Calu3 (cell line): ENCODE results near the gene SS18L1. TPM values are rescaled to one million over a fixed set of nuclear protein-coding genes. Genes with fewer than 3 reads are reported as not detected.

Source experiments
- BruUV-seq: library from RNA; stranded (reverse); fragments of 400-500 nt; replicated peaks from 2 replicates; lab custom pipeline; 2021; lab: Mats Ljungman, UMichigan
- CTCF ChIA-PET: fragments of 300-600 bp; sonication (Branson Sonifier 250); formaldehyde crosslinking; loops from one replicate; lab custom pipeline; 2022; ENCODE audit warnings: antibody characterized with exemption; lab: Charles Lee
- DNase-seq: peaks from one replicate; pipeline ENCODE4 v3.0.0; 2022
- H3K27ac Mint-ChIP-seq: one replicate; pipeline ENCODE4 v1.8.0; 2022; ENCODE audit warnings: mixed read lengths; ENCODE audit not compliant: unreplicated experiment
- H3K27me3 Mint-ChIP-seq: one replicate; pipeline ENCODE4 v1.8.0; 2022; ENCODE audit warnings: mixed read lengths; ENCODE audit not compliant: unreplicated experiment
- H3K36me3 Mint-ChIP-seq: one replicate; pipeline ENCODE4 v1.8.0; 2022; ENCODE audit warnings: mild to moderate bottlenecking, moderate library complexity, mixed read lengths; ENCODE audit not compliant: insufficient read depth, unreplicated experiment
- H3K4me1 Mint-ChIP-seq: one replicate; pipeline ENCODE4 v1.8.0; 2022; ENCODE audit warnings: mild to moderate bottlenecking, low read depth, mixed read lengths; ENCODE audit not compliant: unreplicated experiment
- H3K4me3 Mint-ChIP-seq: one replicate; pipeline ENCODE4 v1.8.0; 2022; ENCODE audit warnings: mild to moderate bottlenecking, low read depth, moderate library complexity, mixed read lengths; ENCODE audit not compliant: unreplicated experiment
- H3K9me3 Mint-ChIP-seq: one replicate; pipeline ENCODE4 v1.8.0; 2022; ENCODE audit warnings: low read depth, mixed read lengths; ENCODE audit not compliant: unreplicated experiment
- intact Hi-C: fragments of 100-400 bp; cut with micrococcal nuclease; formaldehyde crosslinking; loops from one replicate; pipeline ENCODE4 v1.10.0; 2022; ENCODE audit not compliant: unreplicated experiment
- total RNA-seq: library from RNA; stranded (reverse); gene quantifications from 2 replicates; pipeline ENCODE4 v1.2.3, GENCODE V29; 2022
- TF ChIP-seq, protein P1 (sequence below): fragments of 200-600 bp; IDR thresholded peaks from one replicate; pipeline ENCODE4 v1.8.0; 2022; ENCODE audit warnings: antibody characterized with exemption; ENCODE audit not compliant: unreplicated experiment

SS18L1 gene
- total RNA-seq, 1 experiment from 2014 or later, result 47.4 TPM

- Mint-ChIP-seq H3K36me3 (peaks cover 15% of the 10 kb centered on the region), H3K4me3 (no peak overlapping the region), H3K27me3 (peaks cover 100% of the 10 kb centered on the region), H3K27ac (no peak overlapping the region), H3K4me1 (peaks cover 19% of the 10 kb centered on the region), H3K9me3 (no peaks in the 10 kb centered on the region)
- no TSS peak for BruUV-seq
- CTCF ChIA-PET, result interaction anchor here (0.6 kb wide), 1 partner anchor 68 kb away, joined by 4 read pairs; no protein-coding TSS in a partner anchor
- TF ChIP-seq, protein P1, sequence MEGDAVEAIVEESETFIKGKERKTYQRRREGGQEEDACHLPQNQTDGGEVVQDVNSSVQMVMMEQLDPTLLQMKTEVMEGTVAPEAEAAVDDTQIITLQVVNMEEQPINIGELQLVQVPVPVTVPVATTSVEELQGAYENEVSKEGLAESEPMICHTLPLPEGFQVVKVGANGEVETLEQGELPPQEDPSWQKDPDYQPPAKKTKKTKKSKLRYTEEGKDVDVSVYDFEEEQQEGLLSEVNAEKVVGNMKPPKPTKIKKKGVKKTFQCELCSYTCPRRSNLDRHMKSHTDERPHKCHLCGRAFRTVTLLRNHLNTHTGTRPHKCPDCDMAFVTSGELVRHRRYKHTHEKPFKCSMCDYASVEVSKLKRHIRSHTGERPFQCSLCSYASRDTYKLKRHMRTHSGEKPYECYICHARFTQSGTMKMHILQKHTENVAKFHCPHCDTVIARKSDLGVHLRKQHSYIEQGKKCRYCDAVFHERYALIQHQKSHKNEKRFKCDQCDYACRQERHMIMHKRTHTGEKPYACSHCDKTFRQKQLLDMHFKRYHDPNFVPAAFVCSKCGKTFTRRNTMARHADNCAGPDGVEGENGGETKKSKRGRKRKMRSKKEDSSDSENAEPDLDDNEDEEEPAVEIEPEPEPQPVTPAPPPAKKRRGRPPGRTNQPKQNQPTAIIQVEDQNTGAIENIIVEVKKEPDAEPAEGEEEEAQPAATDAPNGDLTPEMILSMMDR, result no peak
- intact Hi-C loops, result no loop called here
- no peak for DNase-seq
Observed at GRCh38 chr20:62220666-62221568, 77.3 kb downstream of the SS18L1 start.

DNA sequence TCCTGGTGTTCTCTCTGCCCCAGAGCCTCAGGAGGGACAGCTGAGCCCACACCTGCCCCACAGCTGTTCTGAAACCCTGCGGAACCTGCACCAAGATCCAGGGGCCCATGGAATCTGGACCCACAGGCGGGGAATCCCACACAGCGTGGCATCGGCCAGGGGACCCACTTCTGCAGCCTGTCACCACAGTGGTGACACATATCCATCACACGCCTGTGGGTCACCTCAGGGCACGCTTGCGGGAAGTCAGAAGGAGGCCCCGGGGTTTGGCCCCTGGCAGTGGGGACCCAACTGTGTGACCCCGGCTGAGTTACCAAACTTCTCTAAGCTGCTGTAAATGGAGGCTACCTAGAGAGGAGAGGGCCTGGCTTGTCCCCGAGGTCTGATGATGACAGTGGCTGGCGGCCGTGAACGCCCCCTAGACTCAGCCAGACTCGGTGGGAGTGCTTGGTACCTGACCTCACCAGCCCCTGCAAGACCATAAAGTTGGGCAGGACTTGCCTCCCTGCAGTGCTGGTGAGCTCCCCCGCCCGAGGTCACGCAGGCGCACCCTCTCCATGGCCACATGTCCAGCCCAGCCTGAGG lies 78.8 kb downstream of the SS18L1 start:
- H3K9me3 Mint-ChIP-seq, result no peaks in the 10 kb centered on the region
- no peak overlapping the region for H3K27ac Mint-ChIP-seq
- CTCF ChIA-PET, result interaction anchor here (0.6 kb wide), 1 partner anchor 14 kb away, joined by 4 read pairs; no protein-coding TSS in a partner anchor
- no TSS peak for BruUV-seq
- H3K4me1 Mint-ChIP-seq, result peaks cover 27% of the 10 kb centered on the region
- intact Hi-C loops, result no loop called here
- TF ChIP-seq, protein P1, result no peak
- H3K4me3 Mint-ChIP-seq, result no peak overlapping the region
- peaks cover 15% of the 10 kb centered on the region for H3K36me3 Mint-ChIP-seq
- H3K27me3 Mint-ChIP-seq, result peaks cover 100% of the 10 kb centered on the region
- DNase-seq, result no peak

GRCh38 chr20:62222972-62223371 lies 79.4 kb downstream of the SS18L1 start:
- BruUV-seq, result no TSS peak
- Mint-ChIP-seq H3K27me3 (peaks cover 97% of the 10 kb centered on the region), H3K4me3 (no peak overlapping the region), H3K36me3 (peaks cover 15% of the 10 kb centered on the region), H3K4me1 (peaks cover 27% of the 10 kb centered on the region), H3K9me3 (no peaks in the 10 kb centered on the region), H3K27ac (no peak overlapping the region)
- DNase-seq, result no peak
- TF ChIP-seq, protein P1, result no peak
- CTCF ChIA-PET, result interaction anchor here (0.6 kb wide), 1 partner anchor 14 kb away, joined by 4 read pairs; no protein-coding TSS in a partner anchor
- intact Hi-C loops, result no loop called here

- Mint-ChIP-seq H3K4me1 (peaks cover 27% of the 10 kb centered on the region), H3K9me3 (no peaks in the 10 kb centered on the region)
- intact Hi-C loops, result no loop called here
Observed at GRCh38 chr20:62223571-62223970, 80.0 kb downstream of the SS18L1 start.

More at GRCh38 chr20:62223571-62223970, 80.0 kb downstream of the SS18L1 start:
- TF ChIP-seq, protein P1, result no peak
- CTCF ChIA-PET, result no interaction called here
- H3K27me3 Mint-ChIP-seq, result peaks cover 91% of the 10 kb centered on the region
- BruUV-seq, result no TSS peak
- H3K27ac Mint-ChIP-seq, result no peak overlapping the region
- no peak for DNase-seq
- peaks cover 15% of the 10 kb centered on the region for H3K36me3 Mint-ChIP-seq
- H3K4me3 Mint-ChIP-seq, result no peak overlapping the region
